Measurements from ENCODE around the gene PTGIR. TPM values are rescaled to one million over a fixed set of nuclear protein-coding genes. Genes with fewer than 3 reads are reported as not detected.

Gene PTGIR
- total RNA-seq, 1 donor: 2.5 TPM

DNA sequence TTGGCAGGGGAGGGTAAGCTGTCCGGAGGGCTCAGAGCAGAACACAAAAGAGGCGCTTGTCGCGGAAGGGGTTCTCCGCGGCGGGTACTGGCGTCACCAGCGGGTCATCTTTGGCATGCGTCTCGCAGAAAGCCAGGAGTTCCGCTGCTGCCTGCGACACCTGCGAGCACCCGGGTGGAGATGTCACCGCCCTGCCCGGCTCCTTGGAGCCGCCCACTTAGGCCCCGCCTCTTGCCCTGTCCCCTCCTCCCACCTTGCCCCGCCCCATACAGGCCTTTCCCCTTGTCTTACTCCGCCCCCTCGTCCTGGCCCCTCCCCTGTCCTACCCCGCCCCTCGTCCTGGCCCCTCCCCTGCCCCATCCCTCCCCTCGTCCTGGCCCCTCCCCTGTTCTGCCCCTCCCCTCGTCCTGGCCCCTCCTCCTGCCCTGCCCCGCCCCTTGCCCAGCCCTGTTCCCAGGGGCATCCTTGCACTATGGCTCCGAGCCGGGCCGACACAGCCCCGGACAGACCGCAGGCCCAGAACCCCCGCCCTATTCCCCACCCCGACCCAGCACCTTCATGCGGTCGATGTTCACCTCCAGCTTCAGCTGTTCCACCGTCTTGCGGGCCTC lies 9.3 kb upstream of the PTGIR start:
- H3K4me2 ChIP-seq (ENCODE audit: insufficient read depth, low read length): peak overlapping the region; percentile 83

DNA sequence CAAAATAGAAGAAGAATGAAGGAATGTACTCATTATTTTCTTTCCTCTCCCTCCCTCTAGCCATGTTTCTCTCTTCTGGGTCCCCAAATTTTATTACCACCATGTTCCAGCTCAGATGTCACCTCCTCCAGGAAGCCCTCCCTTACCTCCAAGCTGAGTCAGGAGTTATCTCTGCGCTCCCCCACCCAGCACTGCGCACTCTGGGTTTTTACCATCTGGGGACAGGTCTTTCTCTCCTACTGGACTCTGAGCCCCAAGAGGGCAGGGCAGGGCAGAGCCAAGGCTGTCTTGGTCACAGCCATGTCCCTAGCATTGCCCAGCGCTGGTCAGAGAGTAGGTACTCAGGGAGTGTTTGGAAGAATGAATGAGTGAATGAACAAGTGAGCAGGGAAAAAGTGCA lies 8.2 kb upstream of the PTGIR start:
- Histone ChIP-seq H3K4me3 (ENCODE audit: insufficient read depth, low read length) (no peak overlapping the region), H4K20me1 (ENCODE audit: insufficient read depth, low read length) (no peaks in the 10 kb centered on the region), H3K4me1 (ENCODE audit: insufficient read depth, low read length) (peaks cover 22% of the 10 kb centered on the region), H3K79me2 (ENCODE audit: insufficient read depth, low read length) (no peaks in the 10 kb centered on the region), H3K27ac (ENCODE audit: low read depth, low read length) (no peak overlapping the region), H3K4me2 (ENCODE audit: insufficient read depth, low read length) (peak overlapping the region; percentile 83), H3K9me3 (ENCODE audit: low read depth, low read length) (no peaks in the 10 kb centered on the region), H2AFZ (ENCODE audit: low read length) (no peak overlapping the region), H3K36me3 (ENCODE audit: insufficient read depth, low read length) (no peaks in the 10 kb centered on the region), H3K27me3 (ENCODE audit: insufficient read depth, low read length) (peaks cover 8% of the 10 kb centered on the region)
- no peak for DNase-seq (ENCODE audit: insufficient read length, low spot score, missing footprints)
- TF ChIP-seq, protein P1, sequence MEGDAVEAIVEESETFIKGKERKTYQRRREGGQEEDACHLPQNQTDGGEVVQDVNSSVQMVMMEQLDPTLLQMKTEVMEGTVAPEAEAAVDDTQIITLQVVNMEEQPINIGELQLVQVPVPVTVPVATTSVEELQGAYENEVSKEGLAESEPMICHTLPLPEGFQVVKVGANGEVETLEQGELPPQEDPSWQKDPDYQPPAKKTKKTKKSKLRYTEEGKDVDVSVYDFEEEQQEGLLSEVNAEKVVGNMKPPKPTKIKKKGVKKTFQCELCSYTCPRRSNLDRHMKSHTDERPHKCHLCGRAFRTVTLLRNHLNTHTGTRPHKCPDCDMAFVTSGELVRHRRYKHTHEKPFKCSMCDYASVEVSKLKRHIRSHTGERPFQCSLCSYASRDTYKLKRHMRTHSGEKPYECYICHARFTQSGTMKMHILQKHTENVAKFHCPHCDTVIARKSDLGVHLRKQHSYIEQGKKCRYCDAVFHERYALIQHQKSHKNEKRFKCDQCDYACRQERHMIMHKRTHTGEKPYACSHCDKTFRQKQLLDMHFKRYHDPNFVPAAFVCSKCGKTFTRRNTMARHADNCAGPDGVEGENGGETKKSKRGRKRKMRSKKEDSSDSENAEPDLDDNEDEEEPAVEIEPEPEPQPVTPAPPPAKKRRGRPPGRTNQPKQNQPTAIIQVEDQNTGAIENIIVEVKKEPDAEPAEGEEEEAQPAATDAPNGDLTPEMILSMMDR (IDR thresholded peaks at IDR 0.05; ENCODE audit: extremely low read depth, low read depth, low read length): no peak

More for the DNA sequence above, 9.3 kb upstream of the PTGIR start:
- H2AFZ ChIP-seq (ENCODE audit: low read length): peak overlapping the region; percentile 55
- H3K36me3 ChIP-seq (ENCODE audit: insufficient read depth, low read length): no peaks in the 10 kb centered on the region
- DNase-seq (ENCODE audit: insufficient read length, low spot score, missing footprints): peak; percentile 96
- no peaks in the 10 kb centered on the region for H4K20me1 ChIP-seq (ENCODE audit: insufficient read depth, low read length)
- no peaks in the 10 kb centered on the region for H3K9me3 ChIP-seq (ENCODE audit: low read depth, low read length)
- H3K4me3 ChIP-seq (ENCODE audit: insufficient read depth, low read length): peak overlapping the region; percentile 59
- H3K27ac ChIP-seq (ENCODE audit: low read depth, low read length): no peak overlapping the region
- peaks cover 8% of the 10 kb centered on the region for H3K27me3 ChIP-seq (ENCODE audit: insufficient read depth, low read length)
- TF ChIP-seq, protein P1 (IDR thresholded peaks at IDR 0.05; ENCODE audit: extremely low read depth, low read depth, low read length): no peak
- H3K4me1 ChIP-seq (ENCODE audit: insufficient read depth, low read length): peaks cover 22% of the 10 kb centered on the region
- H3K79me2 ChIP-seq (ENCODE audit: insufficient read depth, low read length): no peaks in the 10 kb centered on the region

DNA sequence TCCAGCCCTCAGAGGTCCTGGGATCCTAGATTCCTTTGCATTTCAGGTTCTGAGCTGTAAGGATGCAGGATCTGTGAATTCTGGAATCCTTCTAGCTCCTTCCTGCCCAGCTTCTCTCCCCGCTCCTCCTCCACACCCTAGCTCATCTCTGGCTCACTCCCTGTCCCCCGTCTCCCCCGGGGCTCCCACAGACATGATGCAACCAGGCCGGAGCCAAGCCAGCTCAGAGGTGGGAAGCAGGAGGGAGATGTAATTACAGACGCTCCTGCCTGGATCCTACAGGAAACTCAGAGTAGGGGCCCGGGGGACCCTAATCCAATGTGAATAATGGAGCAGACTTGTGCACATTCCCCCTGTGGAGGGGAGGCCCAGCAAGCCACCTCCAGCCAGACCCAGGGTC lies 6.6 kb upstream of the PTGIR start:
- peak; percentile 87 for DNase-seq (ENCODE audit: insufficient read length, low spot score, missing footprints)
- H3K27me3 ChIP-seq (ENCODE audit: insufficient read depth, low read length): peaks cover 8% of the 10 kb centered on the region
- no peak overlapping the region for H3K4me2 ChIP-seq (ENCODE audit: insufficient read depth, low read length)
- no peaks in the 10 kb centered on the region for H3K9me3 ChIP-seq (ENCODE audit: low read depth, low read length)
- no peaks in the 10 kb centered on the region for H4K20me1 ChIP-seq (ENCODE audit: insufficient read depth, low read length)
- H2AFZ ChIP-seq (ENCODE audit: low read length): no peak overlapping the region
- TF ChIP-seq, protein P1 (IDR thresholded peaks at IDR 0.05; ENCODE audit: extremely low read depth, low read depth, low read length): no peak
- no peaks in the 10 kb centered on the region for H3K36me3 ChIP-seq (ENCODE audit: insufficient read depth, low read length)
- peaks cover 22% of the 10 kb centered on the region for H3K4me1 ChIP-seq (ENCODE audit: insufficient read depth, low read length)
- H3K4me3 ChIP-seq (ENCODE audit: insufficient read depth, low read length): no peak overlapping the region
- no peaks in the 10 kb centered on the region for H3K79me2 ChIP-seq (ENCODE audit: insufficient read depth, low read length)
- no peak overlapping the region for H3K27ac ChIP-seq (ENCODE audit: low read depth, low read length)

DNA sequence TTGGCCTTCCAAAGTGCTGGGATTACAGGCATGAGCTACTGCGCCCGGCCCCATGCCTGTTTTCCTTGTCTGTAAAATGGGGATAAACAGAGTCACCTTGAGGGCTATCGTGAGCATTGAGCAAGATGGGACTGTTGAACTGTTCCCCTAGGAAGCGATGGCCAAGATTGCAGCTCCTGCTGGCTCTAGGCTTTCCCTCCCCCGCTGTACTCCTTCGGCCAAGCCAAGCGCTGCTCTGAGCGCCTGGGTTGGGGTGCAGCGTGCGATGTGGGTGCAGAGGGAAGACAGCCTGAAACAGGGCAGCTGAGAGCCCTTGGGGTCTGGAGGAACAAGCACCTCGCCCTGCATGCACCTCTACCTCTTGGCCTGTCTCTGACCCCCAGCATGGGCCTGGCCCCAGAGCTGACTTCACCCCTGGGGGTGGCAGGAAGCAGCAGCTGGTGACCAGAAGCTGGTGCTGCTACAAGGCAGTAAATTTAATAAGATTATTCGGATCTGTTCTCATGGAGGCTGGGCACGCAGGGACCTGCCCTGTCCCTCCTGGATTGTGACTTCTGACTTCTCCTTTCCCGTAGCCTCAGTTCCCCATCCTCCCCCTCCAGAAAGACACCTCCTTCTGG lies 5.8 kb upstream of the PTGIR start:
- no peak overlapping the region for H3K27ac ChIP-seq (ENCODE audit: low read depth, low read length)
- no peaks in the 10 kb centered on the region for H3K36me3 ChIP-seq (ENCODE audit: insufficient read depth, low read length)
- H3K4me1 ChIP-seq (ENCODE audit: insufficient read depth, low read length): peaks cover 28% of the 10 kb centered on the region
- TF ChIP-seq, protein P1 (IDR thresholded peaks at IDR 0.05; ENCODE audit: extremely low read depth, low read depth, low read length): no peak
- no peak overlapping the region for H3K4me2 ChIP-seq (ENCODE audit: insufficient read depth, low read length)
- H3K79me2 ChIP-seq (ENCODE audit: insufficient read depth, low read length): no peaks in the 10 kb centered on the region
- H4K20me1 ChIP-seq (ENCODE audit: insufficient read depth, low read length): no peaks in the 10 kb centered on the region
- H2AFZ ChIP-seq (ENCODE audit: low read length): no peak overlapping the region
- no peaks in the 10 kb centered on the region for H3K9me3 ChIP-seq (ENCODE audit: low read depth, low read length)
- no peak for DNase-seq (ENCODE audit: insufficient read length, low spot score, missing footprints)
- no peak overlapping the region for H3K4me3 ChIP-seq (ENCODE audit: insufficient read depth, low read length)
- peaks cover 8% of the 10 kb centered on the region for H3K27me3 ChIP-seq (ENCODE audit: insufficient read depth, low read length)

Measured in osteoblast (primary cell).